Adipose tissue (tissue), 3 donors: ENCODE data around the gene PPP2R2C. TPM values are rescaled to one million over a fixed set of nuclear protein-coding genes. Genes with fewer than 3 reads are reported as not detected.

Experiments used
- H3K27ac ChIP-seq: one replicate; pipeline ENCODE4 v1.5.1; 2013; ENCODE audit warnings: low read depth, low read length
- WGBS, 3 donors: extraction: QIAGEN DNeasy Blood & Tissue Kit; methylation state at CpG; one replicate each; pipeline ENCODE4 v1.1.7; 2013; 5-methylcytosine and 5-hydroxymethylcytosine counted together
- polyA plus RNA-seq, 3 donors: library from polyadenylated mRNA; stranded (reverse); fragments of 200-250 nt; gene quantifications; one replicate each; pipeline ENCODE4 v1.2.3, GENCODE V29; 2013
- donor health status: healthy with polysubstance abuse.
- donor health status: Bipolar disorder and iron deficiency.
- donor health status: healthy.

Gene PPP2R2C
- polyA plus RNA-seq, 3 donors, result 0.09 to 0.34 (median 0.32) TPM

- H3K27ac ChIP-seq, result no peak overlapping the region
- 71 to 76% (median 72%) methylated on average over 33 of the region's 33 CpGs for WGBS, 3 donors
Observed at GRCh38 chr4:6322761-6323566, 149.4 kb downstream of the PPP2R2C start.

DNA sequence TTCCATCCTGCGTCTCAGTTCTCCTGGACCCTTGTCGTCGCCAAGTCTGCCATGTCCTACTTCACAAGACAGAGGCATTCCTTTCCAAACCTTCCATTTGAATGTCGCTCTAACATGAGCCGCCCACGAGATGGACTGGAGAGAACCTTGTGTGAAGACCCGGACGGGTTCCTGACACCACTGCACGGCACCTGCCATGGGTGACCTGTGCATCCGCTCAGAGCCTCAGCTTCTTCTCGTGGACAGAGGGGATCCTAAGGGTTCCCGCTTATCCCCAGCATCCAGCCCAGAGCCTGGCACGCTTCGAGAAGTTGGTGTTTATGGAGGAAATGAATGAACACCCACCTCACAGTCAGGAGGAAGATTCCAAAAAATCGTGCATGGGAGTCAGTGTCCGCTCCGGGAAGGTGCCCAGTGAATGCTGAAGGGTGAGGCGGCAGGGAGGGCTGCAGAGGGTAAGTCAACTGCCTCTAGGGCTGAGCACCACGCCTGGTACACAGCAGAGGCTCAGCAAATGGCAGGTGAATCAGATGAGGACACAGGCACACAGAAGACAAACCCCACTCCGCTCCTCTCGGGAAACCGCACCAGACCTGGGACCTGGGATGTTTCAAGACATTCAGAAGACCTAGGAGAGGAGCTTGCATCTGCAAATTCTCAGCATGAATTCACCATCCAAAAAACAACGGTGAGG is 150.2 kb downstream of the PPP2R2C start:
- WGBS, 3 donors, result 80 to 93% (median 91%) methylated on average over 23 of the region's 23 CpGs
- no peak overlapping the region for H3K27ac ChIP-seq

- no peak overlapping the region for H3K27ac ChIP-seq
- 51 to 85% (median 78%) methylated on average over 2 of the region's 2 CpGs for WGBS, 3 donors
Observed at GRCh38 chr4:6321361-6321760, 151.1 kb downstream of the PPP2R2C start.

GRCh38 chr4:6320663-6321062 is 151.8 kb downstream of the PPP2R2C start:
- H3K27ac ChIP-seq, result no peak overlapping the region
- 74 to 85% (median 83%) methylated on average over 6 of the region's 6 CpGs for WGBS, 3 donors

- 80 to 89% (median 85%) methylated on average over 12 of the region's 12 CpGs for WGBS, 3 donors
- no peak overlapping the region for H3K27ac ChIP-seq
Observed at GRCh38 chr4:6319530-6320150, 152.8 kb downstream of the PPP2R2C start.

DNA sequence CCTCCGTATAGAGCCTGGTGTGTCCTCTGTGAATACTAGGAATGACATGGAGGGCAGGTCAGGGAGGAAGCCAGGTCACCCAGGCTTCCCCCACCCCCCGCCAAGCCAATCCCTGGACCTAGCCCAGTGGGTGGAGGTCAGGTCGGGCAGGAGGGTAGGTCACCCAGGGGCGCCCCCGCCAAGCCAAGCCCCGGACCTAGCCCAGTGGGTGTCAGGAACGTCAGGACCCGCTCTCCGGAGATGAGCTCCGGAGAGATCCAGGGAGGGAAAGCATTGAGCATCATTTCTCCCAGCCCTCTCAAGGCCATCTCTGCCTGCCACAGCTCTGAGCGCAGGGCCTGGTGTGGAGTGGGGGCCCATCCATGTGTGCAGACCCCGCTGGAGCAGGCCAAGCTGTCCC is 154.2 kb downstream of the PPP2R2C start:
- WGBS, 3 donors, result 62 to 89% (median 88%) methylated on average over 12 of the region's 12 CpGs
- H3K27ac ChIP-seq, result no peak overlapping the region

DNA sequence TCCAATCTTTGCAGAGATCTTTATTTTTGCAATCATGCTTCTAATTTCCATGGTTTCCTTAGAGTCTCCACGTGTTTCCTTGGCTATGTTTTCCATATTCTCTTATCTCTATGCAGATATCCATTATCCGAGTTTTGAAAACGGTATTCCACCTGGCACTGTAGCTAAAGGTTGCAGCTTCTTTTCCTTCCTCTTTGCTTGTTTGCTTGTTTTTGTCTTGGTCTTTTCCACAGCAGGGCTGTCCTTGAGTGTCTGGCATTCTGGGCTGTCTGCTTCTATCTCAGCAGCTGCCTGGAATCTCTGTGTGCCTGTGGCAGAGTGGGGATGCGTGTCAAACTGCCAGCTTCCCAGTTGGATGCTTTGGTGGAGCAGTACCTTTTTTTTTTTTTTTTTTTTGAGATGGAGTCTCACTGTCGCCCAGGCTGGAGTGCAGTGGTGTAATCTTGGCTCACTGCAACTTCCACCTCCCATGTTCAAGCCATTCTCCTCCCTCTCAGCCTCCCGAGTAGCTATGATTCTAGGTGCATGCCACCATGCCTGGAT is 155.9 kb downstream of the PPP2R2C start:
- no peak overlapping the region for H3K27ac ChIP-seq

GRCh38 chr4:6313216-6313615 is 159.2 kb downstream of the PPP2R2C start:
- WGBS, 3 donors, result 61 to 82% (median 76%) methylated on average over 6 of the region's 6 CpGs
- H3K27ac ChIP-seq, result no peak overlapping the region

More for the DNA sequence above, 155.9 kb downstream of the PPP2R2C start:
- 51 to 61% (median 55%) methylated on average over 6 of the region's 6 CpGs for WGBS, 3 donors

DNA sequence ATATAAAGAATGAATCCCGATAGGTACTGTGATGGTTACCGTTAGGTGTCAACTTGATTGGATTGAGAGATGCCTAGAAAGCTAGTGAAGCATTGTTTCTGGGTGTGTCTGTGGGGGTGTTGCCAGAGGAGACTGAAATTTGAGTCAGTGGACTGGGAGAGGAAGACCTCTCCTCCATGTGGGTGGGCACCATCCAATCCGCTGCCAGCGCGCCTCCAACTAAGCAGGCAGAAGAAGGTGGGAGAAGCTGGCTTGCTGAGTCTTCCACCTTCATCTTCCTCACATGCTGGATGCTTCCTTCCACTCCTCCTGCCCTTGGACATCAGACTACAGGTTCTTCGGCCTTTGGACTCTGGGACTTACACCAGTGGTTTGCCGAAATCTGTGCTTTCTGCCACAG is 162.6 kb downstream of the PPP2R2C start:
- WGBS, 3 donors, result 79 to 88% (median 87%) methylated on average over 7 of the region's 7 CpGs
- no peak overlapping the region for H3K27ac ChIP-seq

GRCh38 chr4:6308899-6309643 is 163.3 kb downstream of the PPP2R2C start:
- 4 to 6% (median 4%) methylated on average over 61 to 65 of the region's 65 CpGs for WGBS, 3 donors
- H3K27ac ChIP-seq, result no peak overlapping the region

- 26 to 76% (median 71%) methylated on average over 8 of the region's 8 CpGs for WGBS, 3 donors
- no peak overlapping the region for H3K27ac ChIP-seq
Observed at GRCh38 chr4:6307891-6308290, 164.5 kb downstream of the PPP2R2C start.

DNA sequence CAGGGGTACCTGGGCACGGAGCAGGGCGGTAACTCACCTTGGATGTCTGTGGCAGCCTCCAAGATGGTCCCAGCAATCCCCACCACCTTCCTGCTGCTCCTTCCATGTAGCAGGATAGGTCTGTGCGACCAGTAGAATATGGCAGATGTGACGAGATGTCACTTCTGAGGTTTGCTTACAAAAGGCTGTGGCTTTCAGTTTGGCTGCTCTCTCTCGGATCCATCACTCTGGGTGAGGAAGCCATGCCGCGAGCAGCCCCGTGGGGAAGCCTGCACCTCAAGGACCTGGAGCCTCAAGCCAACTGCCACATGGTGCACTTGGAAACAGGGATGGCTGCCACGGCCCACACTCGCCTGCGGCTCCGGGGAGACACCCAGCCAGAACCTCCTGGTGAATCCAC is 165.2 kb downstream of the PPP2R2C start:
- H3K27ac ChIP-seq, result no peak overlapping the region
- WGBS, 3 donors, result 68 to 89% (median 72%) methylated on average over 12 of the region's 12 CpGs

GRCh38 chr4:6306299-6306698 is 166.1 kb downstream of the PPP2R2C start:
- WGBS, 3 donors, result 70 to 83% (median 77%) methylated on average over 5 of the region's 5 CpGs
- H3K27ac ChIP-seq, result no peak overlapping the region

DNA sequence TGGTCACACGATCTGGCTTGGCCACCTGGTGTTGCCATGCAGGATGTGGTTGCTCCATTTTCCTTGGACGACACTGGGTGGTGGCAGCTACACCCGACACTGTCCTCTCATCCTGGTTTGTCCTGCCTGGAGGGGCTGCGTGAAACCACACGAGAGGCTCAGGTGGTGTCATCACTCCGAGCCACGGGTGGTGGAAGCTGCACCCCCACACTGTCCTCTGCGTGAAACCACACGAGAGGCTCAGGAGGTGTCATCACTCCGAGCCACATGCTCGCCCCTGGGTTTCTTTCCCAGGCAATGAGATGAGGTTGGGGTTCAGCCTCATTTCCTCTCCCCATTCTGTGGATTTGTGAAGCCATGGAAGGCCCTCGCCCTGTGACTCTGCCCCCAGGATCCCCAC is 168.5 kb downstream of the PPP2R2C start:
- 87 to 93% (median 88%) methylated on average over 12 of the region's 12 CpGs for WGBS, 3 donors
- no peak overlapping the region for H3K27ac ChIP-seq

DNA sequence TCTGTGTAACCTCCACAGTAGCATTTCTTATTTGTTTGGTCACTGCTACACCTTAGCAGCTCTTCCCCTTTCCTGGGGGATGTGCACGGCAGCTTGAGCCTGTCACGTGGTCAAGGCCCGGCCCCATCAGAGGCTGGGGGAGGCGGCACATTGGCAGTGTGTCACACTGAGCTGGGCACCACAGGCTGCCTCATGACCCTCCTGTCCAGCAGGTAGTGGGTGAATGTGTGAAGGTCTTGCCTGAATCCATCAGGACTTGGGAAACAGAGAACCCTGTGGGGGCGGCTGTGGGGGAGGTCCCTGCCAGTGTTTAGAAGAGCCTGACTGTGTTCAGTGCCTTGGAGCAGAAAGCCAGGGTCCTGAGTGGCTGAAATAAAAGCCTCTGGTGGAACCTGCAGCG is 169.5 kb downstream of the PPP2R2C start:
- no peak overlapping the region for H3K27ac ChIP-seq
- 79 to 90% (median 88%) methylated on average over 6 of the region's 6 CpGs for WGBS, 3 donors

DNA sequence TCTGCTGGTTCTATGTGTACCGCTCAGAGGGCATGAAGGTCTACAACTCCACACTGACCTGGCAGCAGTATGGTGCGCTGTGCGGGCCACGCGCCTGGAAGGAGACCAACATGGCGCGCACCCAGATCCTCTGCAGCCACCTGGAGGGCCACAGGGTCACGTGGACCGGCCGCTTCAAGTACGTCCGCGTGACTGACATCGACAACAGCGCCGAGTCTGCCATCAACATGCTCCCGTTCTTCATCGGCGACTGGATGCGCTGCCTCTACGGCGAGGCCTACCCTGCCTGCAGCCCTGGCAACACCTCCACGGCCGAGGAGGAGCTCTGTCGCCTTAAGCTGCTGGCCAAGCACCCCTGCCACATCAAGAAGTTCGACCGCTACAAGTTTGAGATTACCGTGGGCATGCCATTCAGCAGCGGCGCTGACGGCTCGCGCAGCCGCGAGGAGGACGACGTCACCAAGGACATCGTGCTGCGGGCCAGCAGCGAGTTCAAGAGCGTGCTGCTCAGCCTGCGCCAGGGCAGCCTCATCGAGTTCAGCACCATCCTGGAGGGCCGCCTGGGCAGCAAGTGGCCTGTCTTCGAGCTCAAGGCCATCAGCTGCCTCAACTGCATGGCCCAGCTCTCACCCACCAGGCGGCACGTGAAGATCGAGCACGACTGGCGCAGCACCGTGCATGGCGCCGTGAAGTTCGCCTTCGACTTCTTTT is 170.5 kb downstream of the PPP2R2C start:
- WGBS, 3 donors, result 97 to 98% (median 97%) methylated on average over 53 to 55 of the region's 55 CpGs

DNA sequence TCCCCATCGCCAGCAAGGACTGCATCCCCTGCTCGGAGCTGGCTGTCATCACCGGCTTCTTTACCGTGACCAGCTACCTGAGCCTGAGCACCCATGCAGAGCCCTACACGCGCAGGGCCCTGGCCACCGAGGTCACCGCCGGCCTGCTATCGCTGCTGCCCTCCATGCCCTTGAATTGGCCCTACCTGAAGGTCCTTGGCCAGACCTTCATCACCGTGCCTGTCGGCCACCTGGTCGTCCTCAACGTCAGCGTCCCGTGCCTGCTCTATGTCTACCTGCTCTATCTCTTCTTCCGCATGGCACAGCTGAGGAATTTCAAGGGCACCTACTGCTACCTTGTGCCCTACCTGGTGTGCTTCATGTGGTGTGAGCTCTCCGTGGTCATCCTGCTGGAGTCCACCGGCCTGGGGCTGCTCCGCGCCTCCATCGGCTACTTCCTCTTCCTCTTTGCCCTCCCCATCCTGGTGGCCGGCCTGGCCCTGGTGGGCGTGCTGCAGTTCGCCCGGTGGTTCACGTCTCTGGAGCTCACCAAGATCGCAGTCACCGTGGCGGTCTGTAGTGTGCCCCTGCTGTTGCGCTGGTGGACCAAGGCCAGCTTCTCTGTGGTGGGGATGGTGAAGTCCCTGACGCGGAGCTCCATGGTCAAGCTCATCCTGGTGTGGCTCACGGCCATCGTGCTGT is 171.2 kb downstream of the PPP2R2C start:
- WGBS, 3 donors, result 94 to 97% (median 94%) methylated on average over 35 of the region's 35 CpGs
- H3K27ac ChIP-seq, result no peak overlapping the region

More for the DNA sequence above, 170.5 kb downstream of the PPP2R2C start:
- H3K27ac ChIP-seq, result no peak overlapping the region
